ENCODE measurements around the gene SERHL2.
A peak's percentile ranks its signal among the peaks of the same experiment; 100 is the strongest.
"Not testable (repeated sequence)": the region's sequence is repeated elsewhere in the genome, so short reads cannot be mapped to it uniquely, and the experiment has no call there.

The SERHL2 gene

GRCh38 chr22:42553475-42554361 is at the start of gene SERHL2:
Gene SERHL2, plus strand, starts transcription at chr22:42553956. Its CDS starts 65 bp downstream, at chr22:42554021.
- intact Hi-C loops (cut with DNase I) = no loop called here
- peak; percentile 65 to 97 (median 84) for DNase-seq

GRCh38 chr22:42508327-42508974 is 45.3 kb upstream of the SERHL2 start:
- intact Hi-C loops (cut with DNase I) = not testable (repeated sequence)
- DNase-seq = peak in 2 of 10 donors; percentile 54 to 75

GRCh38 chr22:42508975-42509364 is 44.8 kb upstream of the SERHL2 start:
- DNase-seq = peak in 2 of 10 donors; percentile 30 to 45
- intact Hi-C loops (cut with DNase I) = not testable (repeated sequence)

- intact Hi-C loops (cut with DNase I) = no loop called here
- DNase-seq = no peak
Observed at GRCh38 chr22:42509548-42509947, 44.2 kb upstream of the SERHL2 start.

- DNase-seq = peak in 3 of 10 donors; percentile 65 to 84 (median 73)
- intact Hi-C loops (cut with DNase I) = no loop called here
Observed at GRCh38 chr22:42511401-42511891, 42.3 kb upstream of the SERHL2 start.

- peak in 5 of 10 donors; percentile 43 to 90 (median 70) for DNase-seq
- intact Hi-C loops (cut with DNase I) = not testable (repeated sequence)
Observed at GRCh38 chr22:42512273-42512990, 41.3 kb upstream of the SERHL2 start.

GRCh38 chr22:42514331-42514730 is 39.4 kb upstream of the SERHL2 start:
- peak in 2 of 10 donors; percentile 52 to 64 for DNase-seq
- intact Hi-C loops (cut with DNase I) = not testable (repeated sequence)

- intact Hi-C loops (cut with DNase I) = not testable (repeated sequence)
- peak in 3 of 10 donors; percentile 15 to 31 (median 17) for DNase-seq
Observed at GRCh38 chr22:42515304-42515703, 38.5 kb upstream of the SERHL2 start.

GRCh38 chr22:42515896-42516295 is 37.9 kb upstream of the SERHL2 start:
- DNase-seq = peak in 3 of 10 donors; percentile 21 to 64 (median 61)
- intact Hi-C loops (cut with DNase I) = no loop called here

- intact Hi-C loops (cut with DNase I) = not testable (repeated sequence)
- peak in 3 of 10 donors; percentile 27 to 43 (median 41) for DNase-seq
Observed at GRCh38 chr22:42517103-42517502, 36.7 kb upstream of the SERHL2 start.

- intact Hi-C loops (cut with DNase I) = not testable (repeated sequence)
Observed at GRCh38 chr22:42518638-42519524, 34.9 kb upstream of the SERHL2 start.

GRCh38 chr22:42519525-42520401 is 34.0 kb upstream of the SERHL2 start, which contains the start of gene RRP7A:
Gene RRP7A, minus strand, starts transcription at chr22:42519796. Its CDS starts 10 bp downstream, at chr22:42519786.
- DNase-seq = peak; percentile 63 to 97 (median 86)
- intact Hi-C loops (cut with DNase I) = no loop called here

More at GRCh38 chr22:42518638-42519524, 34.9 kb upstream of the SERHL2 start:
- DNase-seq = peak in 2 of 10 donors; percentile 13 to 14

- intact Hi-C loops (cut with DNase I) = no loop called here
- DNase-seq = peak in 1 of 10 donors; percentile 70
Observed at GRCh38 chr22:42521228-42521546, 32.6 kb upstream of the SERHL2 start.

GRCh38 chr22:42522546-42522945 is 31.2 kb upstream of the SERHL2 start:
- intact Hi-C loops (cut with DNase I) = no loop called here
- DNase-seq = peak in 3 of 10 donors; percentile 39 to 71 (median 52)

- intact Hi-C loops (cut with DNase I) = no loop called here
- DNase-seq = peak in 2 of 10 donors; percentile 62 to 77
Observed at GRCh38 chr22:42528591-42529307, 25.0 kb upstream of the SERHL2 start.

- intact Hi-C loops (cut with DNase I); DNase-seq: not testable (repeated sequence)
Observed at GRCh38 chr22:42529435-42529834, 24.3 kb upstream of the SERHL2 start.

- intact Hi-C loops (cut with DNase I) = not testable (repeated sequence)
- DNase-seq = peak in 2 of 10 donors; percentile 4 to 18
Observed at GRCh38 chr22:42531401-42532084, 22.2 kb upstream of the SERHL2 start.
